Duodenal mucosa (tissue), 2 donors: ENCODE results near the gene NEDD9.

ENCODE experiments used
- H3K27ac ChIP-seq: one replicate; pipeline ENCODE4 v1.7.0; 2013; ENCODE audit warnings: low read depth, low read length
- H3K27me3 ChIP-seq, 2 donors: one replicate each; pipeline ENCODE4 v1.7.0; 2013; ENCODE audit warnings: low read length in 2 of 2, control low read depth in 1 of 2; ENCODE audit not compliant: insufficient read depth in 2 of 2, control insufficient read depth in 1 of 2
- H3K36me3 ChIP-seq, 2 donors: one replicate each; pipeline ENCODE4 v1.7.0; 2013; ENCODE audit warnings: low read length in 2 of 2, control low read depth in 1 of 2; ENCODE audit not compliant: insufficient read depth in 2 of 2, control insufficient read depth in 1 of 2
- H3K4me1 ChIP-seq, 2 donors: one replicate each; pipeline ENCODE4 v1.7.0; 2013; ENCODE audit warnings: low read length in 2 of 2, control low read depth in 1 of 2; ENCODE audit not compliant: insufficient read depth in 2 of 2, control insufficient read depth in 1 of 2
- H3K4me3 ChIP-seq, 2 donors: one replicate each; pipeline ENCODE4 v1.7.0; 2013; ENCODE audit warnings: low read length in 2 of 2, low read depth in 1 of 2
- H3K9ac ChIP-seq, 2 donors: one replicate each; pipeline ENCODE4 v1.7.0; 2013; ENCODE audit warnings: low read length in 2 of 2, low read depth in 1 of 2
- H3K9me3 ChIP-seq, 2 donors: one replicate each; pipeline ENCODE4 v1.7.0; 2013; ENCODE audit warnings: low read length in 2 of 2, control low read depth in 1 of 2; ENCODE audit not compliant: control insufficient read depth in 1 of 2

NEDD9 gene

DNA sequence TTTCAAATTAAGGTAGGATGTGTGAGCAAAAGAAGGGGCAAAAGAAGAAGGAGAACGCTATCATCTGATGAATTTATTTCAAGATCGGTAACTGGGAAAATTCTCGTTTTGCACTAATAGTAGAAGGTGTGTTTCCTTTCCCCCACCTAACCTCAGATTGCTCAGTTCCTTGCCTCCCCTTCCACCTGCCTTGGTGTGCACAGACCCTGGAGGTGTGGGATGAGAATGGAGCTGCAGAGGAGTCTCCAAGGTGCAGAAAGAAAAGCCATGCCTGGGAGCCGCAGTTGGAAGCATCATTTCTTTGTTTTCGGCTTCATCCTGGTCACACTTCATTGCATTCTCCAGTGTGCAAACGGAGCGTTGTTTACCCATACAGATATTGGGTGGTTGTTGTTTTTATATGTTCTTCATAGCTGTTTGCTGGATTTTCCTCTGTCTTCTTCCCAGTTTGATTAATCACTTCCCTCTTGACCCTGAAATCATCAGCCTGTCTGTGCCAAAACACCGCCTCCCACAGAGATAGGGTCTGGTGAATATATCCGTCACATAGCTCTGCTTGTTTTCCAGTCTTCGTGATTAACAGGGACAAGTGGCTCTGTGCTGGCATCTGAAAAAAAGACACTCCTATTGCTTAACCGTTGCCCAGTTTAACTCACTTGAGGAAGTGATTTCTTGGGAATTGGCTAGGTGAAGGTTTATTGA lies 40.2 kb upstream of the NEDD9 start:
- peaks cover 76 to 81% of the 10 kb centered on the region in 2 donors for H3K4me1 ChIP-seq
- H3K36me3 ChIP-seq = no peaks in the 10 kb centered on the region
- H3K27ac ChIP-seq = no peak overlapping the region
- no peak overlapping the region for H3K4me3 ChIP-seq
- no peaks in the 10 kb centered on the region for H3K9me3 ChIP-seq
- H3K27me3 ChIP-seq = no peaks in the 10 kb centered on the region
- H3K9ac ChIP-seq = peak overlapping the region; percentile 0 to 15

- Histone ChIP-seq H3K4me1 (peaks cover 65 to 69% of the 10 kb centered on the region in 2 donors), H3K36me3 (no peaks in the 10 kb centered on the region), H3K9me3 (no peaks in the 10 kb centered on the region), H3K27me3 (no peaks in the 10 kb centered on the region), H3K4me3 (no peak overlapping the region), H3K27ac (peak overlapping the region; percentile 82), H3K9ac (peak overlapping the region in 1 of 2 donors; percentile 44)
Measured at GRCh38 chr6:11271228-11272020, 39.0 kb upstream of the NEDD9 start.

DNA sequence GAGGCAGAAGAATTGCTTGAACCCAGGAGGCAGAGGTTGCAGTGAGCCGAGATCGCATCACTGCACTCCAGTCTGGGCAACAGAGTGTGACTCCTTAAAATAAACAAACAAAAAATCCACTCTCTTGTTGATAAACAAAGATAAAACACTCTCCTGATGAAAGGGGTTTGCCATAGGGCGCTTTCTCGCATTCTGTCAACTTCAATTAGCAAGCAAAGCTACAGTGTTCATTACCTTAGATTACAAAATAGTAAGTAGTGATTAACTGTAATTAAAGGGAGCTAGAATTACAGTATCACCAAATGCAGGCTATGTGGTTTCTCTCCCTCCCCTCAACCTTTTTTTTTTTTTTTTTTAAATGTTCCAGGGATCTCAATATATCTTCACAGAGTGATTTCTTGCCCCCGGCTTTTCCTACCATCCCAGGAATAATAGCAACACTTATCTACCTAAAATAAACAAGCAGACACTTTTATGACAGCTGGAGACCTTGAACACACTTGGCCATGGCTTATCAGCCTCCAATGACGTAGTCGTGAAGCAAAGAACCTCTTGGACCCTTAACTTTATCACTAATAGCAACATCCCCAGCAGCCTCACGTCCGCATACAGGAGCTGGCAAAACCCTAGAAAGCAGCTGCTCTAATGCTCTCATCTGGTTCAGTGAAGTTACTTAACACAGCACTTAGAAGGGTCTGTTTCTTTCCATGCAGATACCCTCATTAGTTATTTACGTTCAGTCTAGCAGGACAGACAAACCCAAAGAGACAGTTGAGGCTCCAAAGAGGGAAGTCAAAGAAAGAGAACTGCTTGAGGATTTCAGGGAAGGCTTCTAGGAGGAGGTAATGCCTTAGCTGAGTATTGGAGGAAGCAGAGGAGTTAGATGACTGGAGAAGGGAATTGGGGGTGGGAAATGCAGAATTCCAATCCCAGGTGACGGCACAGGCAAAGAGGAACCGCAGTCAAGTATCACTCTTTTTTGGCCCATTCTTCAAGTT lies 37.9 kb upstream of the NEDD9 start:
- Histone ChIP-seq H3K27me3 (no peaks in the 10 kb centered on the region), H3K9me3 (no peaks in the 10 kb centered on the region), H3K36me3 (no peaks in the 10 kb centered on the region), H3K4me3 (peak overlapping the region; percentile 27 to 33), H3K9ac (peak overlapping the region; percentile 19 to 44), H3K4me1 (peaks cover 55 to 60% of the 10 kb centered on the region in 2 donors), H3K27ac (peak overlapping the region; percentile 82)

DNA sequence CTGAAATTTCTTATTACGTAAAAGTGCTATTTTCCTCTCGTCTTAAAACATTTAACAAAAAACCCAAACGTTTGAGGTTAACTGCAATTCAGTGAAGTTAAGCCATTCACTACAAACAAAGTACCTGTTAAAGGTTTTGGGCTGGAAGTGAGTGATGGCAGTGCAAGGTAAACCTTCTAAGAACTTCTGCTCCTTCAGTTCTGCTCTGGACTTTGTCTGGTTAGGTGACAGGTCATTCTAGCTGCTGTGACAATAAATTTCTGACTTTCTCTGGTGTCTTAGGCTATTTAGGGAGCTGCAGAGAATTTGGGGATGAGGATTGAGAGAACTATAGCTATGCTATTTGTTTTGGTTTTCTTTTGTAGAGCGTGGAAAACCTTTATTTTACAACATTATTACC lies 36.5 kb upstream of the NEDD9 start:
- H3K9me3 ChIP-seq = no peaks in the 10 kb centered on the region
- no peak overlapping the region for H3K4me3 ChIP-seq
- peaks cover 46 to 48% of the 10 kb centered on the region in 2 donors for H3K4me1 ChIP-seq
- no peak overlapping the region for H3K9ac ChIP-seq
- no peaks in the 10 kb centered on the region for H3K27me3 ChIP-seq
- no peaks in the 10 kb centered on the region for H3K36me3 ChIP-seq
- no peak overlapping the region for H3K27ac ChIP-seq

DNA sequence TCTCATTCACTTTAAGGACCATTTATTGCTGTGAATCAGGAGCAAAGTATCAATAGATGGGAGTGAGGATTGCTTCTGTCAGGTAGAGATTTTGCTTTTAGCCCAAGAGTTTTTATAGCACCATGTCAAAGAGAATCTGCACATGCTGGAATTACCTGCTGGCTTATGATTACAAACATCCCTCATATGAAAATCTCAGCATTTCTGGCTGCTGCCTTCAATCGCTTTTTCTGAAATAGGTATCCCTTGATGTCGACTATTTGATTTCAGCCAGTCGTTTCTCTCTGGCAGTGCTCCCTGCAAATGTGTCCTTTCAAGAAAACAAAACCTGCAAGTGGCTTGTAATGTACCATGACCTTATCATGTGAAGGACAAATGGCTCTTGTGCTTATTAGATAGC lies 34.5 kb upstream of the NEDD9 start:
- Histone ChIP-seq H3K4me3 (no peak overlapping the region), H3K36me3 (no peaks in the 10 kb centered on the region), H3K27ac (no peak overlapping the region), H3K9ac (no peak overlapping the region), H3K27me3 (no peaks in the 10 kb centered on the region), H3K4me1 (peaks cover 39 to 41% of the 10 kb centered on the region in 2 donors), H3K9me3 (no peaks in the 10 kb centered on the region)

DNA sequence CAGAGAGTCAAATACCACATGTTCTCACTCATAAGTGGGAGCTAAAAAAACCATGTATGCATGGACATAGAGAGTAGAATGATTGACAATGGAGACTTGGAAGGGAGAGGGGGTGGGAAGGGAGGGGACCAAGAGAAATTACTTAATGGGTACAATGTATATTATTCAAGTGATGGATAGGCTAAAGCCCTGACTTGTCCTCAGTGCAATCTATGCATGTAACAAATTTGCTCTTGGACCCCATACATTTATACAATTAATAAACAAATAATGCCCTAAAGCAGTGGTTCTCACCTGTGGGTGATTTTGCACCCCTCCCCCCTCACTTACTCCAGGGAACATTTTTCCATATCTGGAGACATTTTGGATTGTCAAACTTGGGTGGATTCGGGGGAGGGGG lies 33.5 kb upstream of the NEDD9 start:
- Histone ChIP-seq H3K4me1 (peaks cover 29 to 31% of the 10 kb centered on the region in 2 donors), H3K27ac (no peak overlapping the region), H3K9me3 (no peaks in the 10 kb centered on the region), H3K4me3 (no peak overlapping the region), H3K27me3 (no peaks in the 10 kb centered on the region), H3K36me3 (no peaks in the 10 kb centered on the region), H3K9ac (no peak overlapping the region)

GRCh38 chr6:11264100-11264499 lies 31.6 kb upstream of the NEDD9 start:
- peaks cover 19 to 24% of the 10 kb centered on the region in 2 donors for H3K4me1 ChIP-seq
- H3K36me3 ChIP-seq = no peaks in the 10 kb centered on the region
- H3K27ac ChIP-seq = no peak overlapping the region
- H3K27me3 ChIP-seq = no peaks in the 10 kb centered on the region
- H3K4me3 ChIP-seq = no peak overlapping the region
- no peaks in the 10 kb centered on the region for H3K9me3 ChIP-seq
- no peak overlapping the region for H3K9ac ChIP-seq

- no peaks in the 10 kb centered on the region for H3K27me3 ChIP-seq
Measured at GRCh38 chr6:11263291-11263775, 30.9 kb upstream of the NEDD9 start.

GRCh38 chr6:11262242-11262641 lies 29.8 kb upstream of the NEDD9 start:
- Histone ChIP-seq H3K4me1 (peaks cover 36 to 37% of the 10 kb centered on the region in 2 donors), H3K4me3 (no peak overlapping the region), H3K27me3 (no peaks in the 10 kb centered on the region), H3K27ac (no peak overlapping the region), H3K9ac (no peak overlapping the region), H3K9me3 (no peaks in the 10 kb centered on the region), H3K36me3 (no peaks in the 10 kb centered on the region)

More at GRCh38 chr6:11263291-11263775, 30.9 kb upstream of the NEDD9 start:
- Histone ChIP-seq H3K36me3 (no peaks in the 10 kb centered on the region), H3K4me1 (peaks cover 25 to 28% of the 10 kb centered on the region in 2 donors), H3K4me3 (no peak overlapping the region), H3K9me3 (no peaks in the 10 kb centered on the region), H3K9ac (peak overlapping the region; percentile 27 to 45), H3K27ac (peak overlapping the region; percentile 16)
